ENCODE measurements around the gene RPA3. TPM values are rescaled to one million over a fixed set of nuclear protein-coding genes. Genes with fewer than 3 reads are reported as not detected.

Gene RPA3
- total RNA-seq, 1 experiment from 2014 or later, result 87.5 TPM

DNA sequence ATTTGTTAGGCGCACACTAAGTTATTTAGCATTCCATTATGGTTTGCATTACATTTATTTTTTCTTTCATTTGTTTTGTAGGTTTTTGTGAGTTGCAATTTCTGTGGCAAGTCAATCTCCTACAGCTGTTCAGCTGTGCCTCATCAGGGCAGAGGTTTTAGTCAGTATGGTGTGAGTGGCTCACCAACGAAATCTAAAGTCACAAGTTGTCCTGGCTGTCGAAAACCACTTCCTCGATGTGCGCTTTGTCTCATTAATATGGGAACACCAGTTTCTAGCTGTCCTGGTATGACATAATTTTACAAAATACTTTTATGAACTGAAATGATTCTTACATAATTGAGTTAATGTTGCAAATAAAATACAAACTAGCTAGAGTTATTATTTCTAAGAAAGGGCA lies 122.2 kb downstream of the RPA3 start:
- intact Hi-C loops (cut with micrococcal nuclease), result loop anchor here (2.0 kb wide), 1 partner anchor 701 kb away; no protein-coding TSS in a partner anchor
- Histone ChIP-seq H3K9ac (ENCODE audit: low read length) (no peak overlapping the region), H3K4me3 (replicated peaks in 1 of 2; ENCODE audit: low read depth in 1 of 2, low read length in 2 of 2) (no peak overlapping the region), H4K20me1 (ENCODE audit: insufficient read depth) (peaks cover 3% of the 10 kb centered on the region), H2AFZ (ENCODE audit: low read depth, low read length, poor library complexity, severe bottlenecking) (no peak overlapping the region), H3K9me2 (ENCODE audit: insufficient read depth) (no peaks in the 10 kb centered on the region), H3K4me2 (ENCODE audit: low read length) (no peak overlapping the region), H3K36me3 (ENCODE audit: control insufficient read depth in 1 of 2, insufficient read depth in 2 of 2, low read length in 2 of 2) (peaks cover 3 to 27% of the 10 kb centered on the region in 2 experiments; a peak in 2 of 4 replicates), H3K27ac (ENCODE audit: low read depth, low read length) (no peak overlapping the region), H3K4me1 (ENCODE audit: control insufficient read depth in 1 of 2, insufficient read depth in 2 of 2, low read length in 2 of 2) (no peaks in the 10 kb centered on the region), H3K27me3 (ENCODE audit: insufficient read depth, low read length) (no peaks in the 10 kb centered on the region), H3K9me3 (ENCODE audit: control insufficient read depth in 1 of 2, insufficient read depth in 1 of 2, low read depth in 1 of 2, low read length in 2 of 2) (no peaks in the 10 kb centered on the region), H3K79me2 (ENCODE audit: insufficient read depth, low read length) (no peaks in the 10 kb centered on the region)
- DNase-seq (ENCODE audit: low read depth, low spot score) (no peak), ATAC-seq (no peak)
- POLR2A ChIA-PET, result no interaction called here
- TF ChIP-seq POLR2AphosphoS5 (IDR thresholded peaks at IDR 0.05; ENCODE audit: low read depth, low read length), result no peak
- TF ChIP-seq EGR1 (IDR thresholded peaks at IDR 0.05; ENCODE audit: low read depth), result no peak
- no peak for TF ChIP-seq ZFX (IDR thresholded peaks at IDR 0.05)
- TF ChIP-seq JUND (IDR thresholded peaks at IDR 0.05), result no peak
- no peak for TF ChIP-seq POLR2A (IDR thresholded peaks at IDR 0.05; ENCODE audit: borderline replicate concordance, extremely low read depth, insufficient read depth, insufficient read length)
- no peak for TF ChIP-seq SRF (IDR thresholded peaks at IDR 0.05; ENCODE audit: low read depth)
- TF ChIP-seq RAD21 (IDR thresholded peaks at IDR 0.05; ENCODE audit: low read depth), result no peak
- TF ChIP-seq EZH2 (IDR thresholded peaks at IDR 0.05), result no peak
- no peak for TF ChIP-seq MAX (IDR thresholded peaks at IDR 0.05)
- no peak for TF ChIP-seq EZH2phosphoT487 (IDR thresholded peaks at IDR 0.05; ENCODE audit: borderline replicate concordance)
- no peak for TF ChIP-seq CBX3 (IDR thresholded peaks at IDR 0.05; ENCODE audit: low read depth)
- no peak for TF ChIP-seq ATF3 (IDR thresholded peaks at IDR 0.05)
- no peak for TF ChIP-seq ZBTB33 (IDR thresholded peaks at IDR 0.05; ENCODE audit: extremely low read depth, insufficient replicate concordance, low read length)
- no peak for TF ChIP-seq YY1 (IDR thresholded peaks at IDR 0.05; ENCODE audit: extremely low read depth, insufficient replicate concordance, low read depth, low read length)
- TF ChIP-seq SIN3A (IDR thresholded peaks at IDR 0.05; ENCODE audit: low read depth), result no peak
- TF ChIP-seq SP1 (IDR thresholded peaks at IDR 0.05; ENCODE audit: low read depth), result no peak
- TF ChIP-seq, protein P1, sequence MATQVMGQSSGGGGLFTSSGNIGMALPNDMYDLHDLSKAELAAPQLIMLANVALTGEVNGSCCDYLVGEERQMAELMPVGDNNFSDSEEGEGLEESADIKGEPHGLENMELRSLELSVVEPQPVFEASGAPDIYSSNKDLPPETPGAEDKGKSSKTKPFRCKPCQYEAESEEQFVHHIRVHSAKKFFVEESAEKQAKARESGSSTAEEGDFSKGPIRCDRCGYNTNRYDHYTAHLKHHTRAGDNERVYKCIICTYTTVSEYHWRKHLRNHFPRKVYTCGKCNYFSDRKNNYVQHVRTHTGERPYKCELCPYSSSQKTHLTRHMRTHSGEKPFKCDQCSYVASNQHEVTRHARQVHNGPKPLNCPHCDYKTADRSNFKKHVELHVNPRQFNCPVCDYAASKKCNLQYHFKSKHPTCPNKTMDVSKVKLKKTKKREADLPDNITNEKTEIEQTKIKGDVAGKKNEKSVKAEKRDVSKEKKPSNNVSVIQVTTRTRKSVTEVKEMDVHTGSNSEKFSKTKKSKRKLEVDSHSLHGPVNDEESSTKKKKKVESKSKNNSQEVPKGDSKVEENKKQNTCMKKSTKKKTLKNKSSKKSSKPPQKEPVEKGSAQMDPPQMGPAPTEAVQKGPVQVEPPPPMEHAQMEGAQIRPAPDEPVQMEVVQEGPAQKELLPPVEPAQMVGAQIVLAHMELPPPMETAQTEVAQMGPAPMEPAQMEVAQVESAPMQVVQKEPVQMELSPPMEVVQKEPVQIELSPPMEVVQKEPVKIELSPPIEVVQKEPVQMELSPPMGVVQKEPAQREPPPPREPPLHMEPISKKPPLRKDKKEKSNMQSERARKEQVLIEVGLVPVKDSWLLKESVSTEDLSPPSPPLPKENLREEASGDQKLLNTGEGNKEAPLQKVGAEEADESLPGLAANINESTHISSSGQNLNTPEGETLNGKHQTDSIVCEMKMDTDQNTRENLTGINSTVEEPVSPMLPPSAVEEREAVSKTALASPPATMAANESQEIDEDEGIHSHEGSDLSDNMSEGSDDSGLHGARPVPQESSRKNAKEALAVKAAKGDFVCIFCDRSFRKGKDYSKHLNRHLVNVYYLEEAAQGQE (IDR thresholded peaks at IDR 0.05; ENCODE audit: low read depth), result no peak
- no peak for TF ChIP-seq ELF1 (IDR thresholded peaks at IDR 0.05; ENCODE audit: borderline replicate concordance, low read depth)
- TF ChIP-seq, protein P2, sequence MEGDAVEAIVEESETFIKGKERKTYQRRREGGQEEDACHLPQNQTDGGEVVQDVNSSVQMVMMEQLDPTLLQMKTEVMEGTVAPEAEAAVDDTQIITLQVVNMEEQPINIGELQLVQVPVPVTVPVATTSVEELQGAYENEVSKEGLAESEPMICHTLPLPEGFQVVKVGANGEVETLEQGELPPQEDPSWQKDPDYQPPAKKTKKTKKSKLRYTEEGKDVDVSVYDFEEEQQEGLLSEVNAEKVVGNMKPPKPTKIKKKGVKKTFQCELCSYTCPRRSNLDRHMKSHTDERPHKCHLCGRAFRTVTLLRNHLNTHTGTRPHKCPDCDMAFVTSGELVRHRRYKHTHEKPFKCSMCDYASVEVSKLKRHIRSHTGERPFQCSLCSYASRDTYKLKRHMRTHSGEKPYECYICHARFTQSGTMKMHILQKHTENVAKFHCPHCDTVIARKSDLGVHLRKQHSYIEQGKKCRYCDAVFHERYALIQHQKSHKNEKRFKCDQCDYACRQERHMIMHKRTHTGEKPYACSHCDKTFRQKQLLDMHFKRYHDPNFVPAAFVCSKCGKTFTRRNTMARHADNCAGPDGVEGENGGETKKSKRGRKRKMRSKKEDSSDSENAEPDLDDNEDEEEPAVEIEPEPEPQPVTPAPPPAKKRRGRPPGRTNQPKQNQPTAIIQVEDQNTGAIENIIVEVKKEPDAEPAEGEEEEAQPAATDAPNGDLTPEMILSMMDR (IDR thresholded peaks at IDR 0.05 in 2 of 3, conservative IDR thresholded peaks at IDR 0.05 in 1 of 3; ENCODE audit: borderline replicate concordance in 1 of 3, insufficient read depth in 1 of 3, low read depth in 2 of 3, low read length in 2 of 3), result no peak
- RAD21 ChIA-PET (ENCODE audit: low non-redundant PET in 1 of 2, low total read pairs in 2 of 2, uncharacterized antibody in 2 of 2, unreplicated experiment in 2 of 2), result no interaction called here
- CTCF ChIA-PET, result interaction anchor here (0.7 to 2.5 kb wide), 4 partner anchors 85 to 700 kb away, joined by 3 to 15 read pairs (median 4); no protein-coding TSS in a partner anchor
- no TSS peak for BruUV-seq (replicated peaks)

Measured in HCT116 (cell line).